H1 (cell line): ENCODE measurements around the gene LRP11. TPM values are rescaled to one million over a fixed set of nuclear protein-coding genes. Genes with fewer than 3 reads are reported as not detected.

Experiments
- CTCF ChIA-PET: fragments of 300-600 bp; sonication (Branson Sonifier 250); formaldehyde crosslinking; loops from one replicate; lab custom pipeline; 2021; ENCODE audit not compliant: partially characterized antibody; lab: Charles Lee
- POLR2A ChIA-PET: fragments of 300-600 bp; sonication (Branson Sonifier 250); formaldehyde crosslinking; loops from one replicate; lab custom pipeline; 2021; ENCODE audit warnings: inconsistent platforms; ENCODE audit not compliant: partially characterized antibody; lab: Charles Lee
- DNase-seq, 2 experiments: peaks; one replicate each; pipeline versions ENCODE4 v3.0.0 to v3.0.0-alpha.2; 2010 to 2022; ENCODE audit warnings: low spot score in 2 of 2, low read depth in 1 of 2, mixed read lengths in 1 of 2
- FAIRE-seq: peaks from 2 replicates; lab custom pipeline; 2011; peaks lifted over from hg19 to GRCh38; lab: Jason Lieb, UNC
- H2AFZ ChIP-seq: 2 replicates; pipeline ENCODE4 v1.8.1; 2012; ENCODE audit warnings: low read length, inconsistent platforms
- H2AK5ac ChIP-seq: 2 replicates; pipeline ENCODE4 v1.6.1; 2013; ENCODE audit warnings: low read depth, low read length
- H2BK120ac ChIP-seq: replicated peaks from 2 replicates; pipeline ENCODE3; 2013; ENCODE audit warnings: low read depth, low read length, inconsistent platforms
- H2BK12ac ChIP-seq: 2 replicates; pipeline ENCODE4 v1.6.1; 2013; ENCODE audit warnings: low read depth, low read length
- H2BK15ac ChIP-seq: 2 replicates; pipeline ENCODE4 v1.6.1; 2013; ENCODE audit warnings: low read length
- H2BK20ac ChIP-seq: 2 replicates; pipeline ENCODE4 v1.6.1; 2013; ENCODE audit warnings: low read length
- H2BK5ac ChIP-seq: 2 replicates; pipeline ENCODE4 v1.6.1; 2013; ENCODE audit warnings: low read depth, low read length
- H3K14ac ChIP-seq: 2 replicates; pipeline ENCODE4 v1.6.1; 2013; ENCODE audit warnings: inconsistent platforms; ENCODE audit not compliant: insufficient read length
- H3K18ac ChIP-seq: 2 replicates; pipeline ENCODE4 v1.6.1; 2013; ENCODE audit warnings: low read length; ENCODE audit errors: extremely low read depth
- H3K23ac ChIP-seq: 2 replicates; pipeline ENCODE4 v1.6.1; 2013; ENCODE audit warnings: inconsistent platforms; ENCODE audit not compliant: insufficient read length
- H3K23me2 ChIP-seq: 2 replicates; pipeline ENCODE4 v1.6.1; 2013; ENCODE audit warnings: low read depth, low read length
- H3K27ac ChIP-seq: 2 replicates; pipeline ENCODE4 v1.6.1; 2011; ENCODE audit warnings: low read depth, low read length, inconsistent platforms
- H3K27me3 ChIP-seq, 4 experiments: replicated peaks in 1 of 4; 1 replicate in 1 of 4; 2 replicates in 3 of 4; pipeline versions ENCODE4 v1.6.1 to v1.8.1; 2011 to 2013; ENCODE audit warnings: low read length in 3 of 4, mild to moderate bottlenecking in 3 of 4, inconsistent platforms in 2 of 4, mixed read lengths in 2 of 4, moderate library complexity in 1 of 4; ENCODE audit not compliant: control insufficient read depth in 3 of 4, insufficient read depth in 3 of 4; ENCODE audit errors: extremely low read depth in 1 of 4
- H3K36me3 ChIP-seq, 4 experiments: 2 replicates each; pipeline versions ENCODE4 v1.6.1 to v1.8.1; 2011 to 2013; ENCODE audit warnings: mild to moderate bottlenecking in 4 of 4, low read length in 3 of 4, moderate library complexity in 2 of 4, control low read depth in 1 of 4, inconsistent platforms in 1 of 4; ENCODE audit not compliant: insufficient read depth in 4 of 4, control insufficient read depth in 2 of 4
- H3K4ac ChIP-seq: replicated peaks from 2 replicates; pipeline ENCODE3; 2013; ENCODE audit warnings: low read length, low read depth, mixed read lengths, inconsistent platforms; ENCODE audit not compliant: insufficient read length
- H3K4me1 ChIP-seq, 4 experiments: replicated peaks in 1 of 4; 1 replicate in 1 of 4; 2 replicates in 3 of 4; pipeline versions ENCODE4 v1.6.1 to v1.8.1; 2011 to 2013; ENCODE audit warnings: low read length in 3 of 4, inconsistent platforms in 2 of 4, mixed read lengths in 1 of 4; ENCODE audit not compliant: insufficient read depth in 4 of 4, control insufficient read depth in 3 of 4
- H3K4me2 ChIP-seq, 2 experiments: 2 replicates each; pipeline versions ENCODE4 v1.6.1 to v1.8.1; 2011 to 2013; ENCODE audit warnings: low read depth in 2 of 2, low read length in 2 of 2, control low read depth in 1 of 2, inconsistent platforms in 1 of 2, mild to moderate bottlenecking in 1 of 2; ENCODE audit not compliant: insufficient read depth in 1 of 2
- H3K4me3 ChIP-seq, 4 experiments: fragments of 200-600, 300-600 bp in 1 of 4; sonication (generic), shearing (Covaris generic), sonication (Bioruptor Twin) in 1 of 4; 2 replicates each; pipeline versions ENCODE4 v1.5.1 to v1.8.1; 2011 to 2016; ENCODE audit warnings: low read length in 4 of 4, low read depth in 3 of 4, control low read depth in 2 of 4, inconsistent platforms in 2 of 4, mild to moderate bottlenecking in 2 of 4, mixed read lengths in 1 of 4, moderate library complexity in 1 of 4; ENCODE audit not compliant: insufficient read depth in 2 of 4; ENCODE audit errors: extremely low read depth in 1 of 4
- H3K56ac ChIP-seq: replicated peaks from 2 replicates; pipeline ENCODE3; 2013; ENCODE audit warnings: low read depth, mild to moderate bottlenecking, mixed read lengths, low read length, inconsistent platforms; ENCODE audit not compliant: insufficient read length
- H3K79me1 ChIP-seq: 2 replicates; pipeline ENCODE4 v1.6.1; 2013; ENCODE audit warnings: low read depth, low read length, control low read depth
- H3K79me2 ChIP-seq, 2 experiments: 2 replicates each; pipeline versions ENCODE4 v1.6.1 to v1.8.1; 2012 to 2013; ENCODE audit warnings: low read length in 2 of 2, mild to moderate bottlenecking in 2 of 2, inconsistent platforms in 1 of 2; ENCODE audit not compliant: insufficient read depth in 2 of 2, control insufficient read depth in 1 of 2
- H3K9ac ChIP-seq, 4 experiments: replicated peaks in 1 of 4; 1 replicate in 1 of 4; 2 replicates in 3 of 4; pipeline versions ENCODE4 v1.6.1 to v1.8.1; 2011 to 2013; ENCODE audit warnings: low read depth in 3 of 4, low read length in 3 of 4, control low read depth in 2 of 4, mild to moderate bottlenecking in 2 of 4, moderate library complexity in 2 of 4, inconsistent platforms in 1 of 4; ENCODE audit errors: extremely low read depth in 1 of 4
- H3K9me3 ChIP-seq, 2 experiments: 2 replicates each; pipeline versions ENCODE4 v1.6.1 to v1.8.1; 2012 to 2013; ENCODE audit warnings: mild to moderate bottlenecking in 2 of 2, moderate library complexity in 2 of 2, control low read depth in 1 of 2, inconsistent platforms in 1 of 2, low read depth in 1 of 2, low read length in 1 of 2, mixed read lengths in 1 of 2; ENCODE audit not compliant: insufficient read depth in 2 of 2
- H4K20me1 ChIP-seq, 2 experiments: replicated peaks in 1 of 2; 2 replicates each; pipeline versions ENCODE3 to v1.8.1; 2011 to 2013; ENCODE audit warnings: inconsistent platforms in 2 of 2, low read length in 2 of 2, mild to moderate bottlenecking in 1 of 2; ENCODE audit not compliant: insufficient read depth in 2 of 2, control insufficient read depth in 1 of 2
- H4K5ac ChIP-seq: 2 replicates; pipeline ENCODE4 v1.6.1; 2013; ENCODE audit warnings: low read length, low read depth, mixed read lengths, inconsistent platforms; ENCODE audit not compliant: insufficient read length
- H4K8ac ChIP-seq: 2 replicates; pipeline ENCODE4 v1.8.0; 2013; ENCODE audit warnings: mild to moderate bottlenecking, moderate library complexity, low read length, inconsistent platforms; ENCODE audit not compliant: insufficient read depth; ENCODE audit errors: extremely low read depth
- H4K91ac ChIP-seq: replicated peaks from 2 replicates; pipeline ENCODE3; 2013; ENCODE audit warnings: low read length, mixed read lengths, inconsistent platforms; ENCODE audit not compliant: insufficient read length
- ATF3 ChIP-seq: IDR thresholded peaks from 2 replicates; pipeline ENCODE4 v1.6.1; 2011; ENCODE audit warnings: low read depth, mild to moderate bottlenecking, low read length; ENCODE audit not compliant: insufficient read depth
- EGR1 ChIP-seq: IDR thresholded peaks from 2 replicates; pipeline ENCODE4 v1.6.1; 2011; ENCODE audit warnings: low read depth, low read length, borderline replicate concordance
- HDAC2 ChIP-seq, 2 experiments: fragments of 300-600 bp in 1 of 2; sonication (generic) in 1 of 2; IDR thresholded peaks; 2 replicates each; pipeline ENCODE4 v1.6.1; 2011 to 2012; ENCODE audit warnings: low read depth in 2 of 2, low read length in 2 of 2, mild to moderate bottlenecking in 2 of 2, moderate library complexity in 2 of 2, borderline replicate concordance in 1 of 2, inconsistent platforms in 1 of 2
- HDAC6 ChIP-seq: IDR thresholded peaks from one replicate; pipeline ENCODE4 v1.7.1; 2012; ENCODE audit warnings: low read depth, mild to moderate bottlenecking, inconsistent platforms, low read length, moderate library complexity
- MAFK ChIP-seq: IDR thresholded peaks from 2 replicates; pipeline ENCODE4 v1.6.1; 2012; ENCODE audit warnings: low read depth, mild to moderate bottlenecking, improper control_type of control experiment, low read length
- SIX5 ChIP-seq: IDR thresholded peaks from 2 replicates; pipeline ENCODE4 v1.6.1; 2011; ENCODE audit warnings: mild to moderate bottlenecking, low read depth, low read length
- SP4 ChIP-seq: IDR thresholded peaks from 2 replicates; pipeline ENCODE4 v1.6.1; 2012; ENCODE audit warnings: low read length, inconsistent platforms
- YY1 ChIP-seq: IDR thresholded peaks from 2 replicates; pipeline ENCODE4 v1.6.1; 2011; ENCODE audit warnings: low read depth, mild to moderate bottlenecking, low read length
- WGBS, 2 experiments: shearing (Covaris generic) in 1 of 2; methylation state at CpG; one replicate each; pipeline versions ENCODE4 v1.1.6 to v1.1.7; 2013 to 2015; ENCODE audit warnings: low lambda C conversion rate in 2 of 2, mixed read lengths in 2 of 2, inconsistent platforms in 1 of 2, low coverage in 1 of 2, missing lambda C conversion rate in 1 of 2; ENCODE audit not compliant: insufficient replicate concordance in 2 of 2, insufficient coverage in 1 of 2, insufficient read length in 1 of 2; ENCODE audit errors: extremely low coverage in 1 of 2, missing lambda C conversion rate in 1 of 2; 5-methylcytosine and 5-hydroxymethylcytosine counted together
- polyA plus RNA-seq, 7 experiments: library from polyadenylated mRNA; depleted of rRNA in 3 of 7; stranded (reverse) in 5 of 7; unstranded in 2 of 7; fragments of >200 nt in 5 of 7; fragments of 200-250 nt in 2 of 7; gene quantifications; 1 replicate in 5 of 7; 2 replicates in 1 of 7; 4 replicates in 1 of 7; pipeline versions ENCODE4 v1.2.1 to v1.2.3, GENCODE V29; 2011 to 2013; ENCODE audit warnings: missing spikeins in 2 of 7, mixed read lengths in 2 of 7
- total RNA-seq: library from RNA; stranded (reverse); fragmentation: NEBNext Ultra II Directional; extraction: Animal tissue kit (Norgen Biotek cat#: 25700); gene quantifications from 2 replicates; pipeline ENCODE4 v1.2.1, GENCODE V29; 2021

LRP11 gene
- total and polyA plus RNA-seq, 2 of the 8 experiments (the other 6 are each of a cell fraction or from before 2014, with no cell fraction given), result 11.0 to 20.0 TPM

DNA sequence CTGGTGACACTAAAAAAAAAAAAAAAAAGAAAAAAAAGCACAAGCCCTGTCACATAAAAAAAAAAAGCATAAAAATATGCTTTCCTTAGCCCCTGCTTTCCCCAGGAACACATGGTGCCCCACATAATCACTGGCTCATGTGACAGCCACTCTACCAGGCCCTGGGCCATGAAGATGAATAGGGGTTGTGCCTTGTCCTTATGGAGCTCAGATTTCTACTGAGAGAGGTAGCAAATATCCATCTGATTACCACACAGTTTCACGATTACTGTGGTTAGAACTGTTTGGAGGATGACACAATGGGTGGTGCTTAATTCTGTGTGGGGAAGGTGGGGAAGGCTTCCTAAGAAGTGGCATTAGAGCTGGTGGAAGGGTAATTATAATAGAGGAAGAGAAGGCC lies 24.5 kb upstream of the LRP11 start:
- DNase-seq (no peak), FAIRE-seq (no peak)
- WGBS, 2 experiments, result 95% methylated on average over 1 of the region's 1 CpG; no CpG with 5 or more reads in 1 of the 2 experiments

More for the DNA sequence above, 24.5 kb upstream of the LRP11 start:
- H3K27ac ChIP-seq, result no peak overlapping the region
- no peak overlapping the region for H2BK120ac ChIP-seq
- TF ChIP-seq MAFK (no peak), EGR1 (no peak), HDAC2 (IDR thresholded peaks at IDR 0.05; ENCODE audit: borderline replicate concordance in 1 of 2, low read depth in 2 of 2, low read length in 2 of 2) (no peak), ATF3 (no peak), SIX5 (no peak), HDAC6 (no peak), YY1 (no peak), SP4 (no peak)
- H3K4ac ChIP-seq, result no peak overlapping the region
- no peaks in the 10 kb centered on the region for H3K9me3 ChIP-seq
- H2AK5ac ChIP-seq, result no peak overlapping the region
- H2BK20ac ChIP-seq, result no peak overlapping the region
- no peak overlapping the region for H3K23ac ChIP-seq
- H3K36me3 ChIP-seq, result no peaks in the 10 kb centered on the region
- H3K4me3 ChIP-seq, result no peak overlapping the region
- POLR2A ChIA-PET, result interaction anchor here (0.5 kb wide), 1 partner anchor 431 kb away, joined by 3 read pairs; no protein-coding TSS in a partner anchor
- no peak overlapping the region for H4K8ac ChIP-seq
- H3K23me2 ChIP-seq, result no peaks in the 10 kb centered on the region; the same call in 1 of the 2 replicates
- H4K5ac ChIP-seq, result no peak overlapping the region
- no peak overlapping the region for H2BK12ac ChIP-seq
- H4K91ac ChIP-seq, result no peak overlapping the region
- no peak overlapping the region for H2BK5ac ChIP-seq
- no peaks in the 10 kb centered on the region; a peak in 1 of 7 replicates for H3K27me3 ChIP-seq
- no peaks in the 10 kb centered on the region; a peak in 1 of 7 replicates for H3K4me1 ChIP-seq
- CTCF ChIA-PET, result interaction anchor here (0.9 to 1.6 kb wide), 3 partner anchors 11 to 37 kb away, joined by 3 to 5 read pairs (median 5); no protein-coding TSS in a partner anchor
- no peak overlapping the region for H3K56ac ChIP-seq
- no peaks in the 10 kb centered on the region for H3K79me1 ChIP-seq
- H2AFZ ChIP-seq, result no peak overlapping the region
- no peak overlapping the region for H3K9ac ChIP-seq
- no peak overlapping the region for H3K18ac ChIP-seq
- H3K4me2 ChIP-seq, result no peak overlapping the region
- H2BK15ac ChIP-seq, result no peak overlapping the region
- H3K79me2 ChIP-seq, result no peaks in the 10 kb centered on the region
- no peak overlapping the region for H3K14ac ChIP-seq
- no peaks in the 10 kb centered on the region for H4K20me1 ChIP-seq
